H54 (cell line): ENCODE measurements around the gene GOLPH3.
"Not testable (repeated sequence)": the region's sequence is repeated elsewhere in the genome, so short reads cannot be mapped to it uniquely, and the experiment has no call there.

Source experiments
- DNase-seq: peaks from one replicate; pipeline ENCODE4 v3.0.0; 2011; ENCODE audit warnings: low spot score, mixed read lengths; ENCODE audit not compliant: insufficient read length
- FAIRE-seq: peaks from 3 replicates; lab custom pipeline; 2011; peaks lifted over from hg19 to GRCh38; lab: Jason Lieb, UNC
- POLR2A ChIP-seq: IDR thresholded peaks from 2 replicates; pipeline ENCODE4 v1.6.1; 2011; ENCODE audit warnings: low read depth, mild to moderate bottlenecking, low read length

Gene GOLPH3

DNA sequence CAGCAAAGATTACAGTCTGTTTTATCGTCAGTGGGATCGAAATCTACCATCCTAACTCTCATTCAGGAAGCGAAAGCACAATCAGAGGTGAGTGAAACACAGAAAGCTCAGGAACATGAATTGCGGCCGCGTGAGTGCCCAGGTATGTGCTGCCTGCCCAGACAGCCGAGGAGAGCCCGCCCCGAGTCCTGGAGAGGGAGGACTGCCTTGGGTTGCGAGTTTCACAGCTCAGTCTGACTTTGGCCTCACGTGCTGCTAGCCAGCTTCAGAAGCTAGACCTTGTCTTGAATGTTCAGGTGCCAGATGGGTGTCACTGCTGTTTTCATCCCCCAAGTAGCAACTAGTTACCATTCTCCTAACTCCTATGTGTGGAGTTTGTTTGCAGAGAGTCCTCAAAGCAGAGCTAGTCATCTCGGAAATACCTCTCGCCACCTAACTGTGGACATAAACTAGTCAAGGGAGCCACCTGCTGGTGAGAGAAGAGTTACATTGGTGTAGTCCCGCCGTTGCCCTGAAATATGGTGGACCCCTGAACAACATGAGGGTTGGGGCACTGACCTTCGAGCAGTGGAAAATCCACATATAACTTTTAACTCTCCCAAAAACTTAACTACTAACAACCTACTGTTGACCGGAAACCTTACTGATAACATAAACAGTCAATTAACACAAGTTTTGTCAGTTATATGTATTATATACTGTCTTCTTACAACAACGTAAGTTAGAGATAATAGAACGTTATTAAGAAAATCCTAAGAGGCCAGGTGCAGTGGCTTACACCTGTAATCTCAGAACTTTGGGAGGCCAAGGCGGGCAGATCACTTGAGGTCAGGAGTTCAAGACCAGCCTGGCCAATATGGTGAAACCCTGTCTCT, 80.9 kb downstream of the GOLPH3 start:
- DNase-seq (peak; percentile 69), FAIRE-seq (peak; percentile 72)
- no peak for TF ChIP-seq POLR2A

DNA sequence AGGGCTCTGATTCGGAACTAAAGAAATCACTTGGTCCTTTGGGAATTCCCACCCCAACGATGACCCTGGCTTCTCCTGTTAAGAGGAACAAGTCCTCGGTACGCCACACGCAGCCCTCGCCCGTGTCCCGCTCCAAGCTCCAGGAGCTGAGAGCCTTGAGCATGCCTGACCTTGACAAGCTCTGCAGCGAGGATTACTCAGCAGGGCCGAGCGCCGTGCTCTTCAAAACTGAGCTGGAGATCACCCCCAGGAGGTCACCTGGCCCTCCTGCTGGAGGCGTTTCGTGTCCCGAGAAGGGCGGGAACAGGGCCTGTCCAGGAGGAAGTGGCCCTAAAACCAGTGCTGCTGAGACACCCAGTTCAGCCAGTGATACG, 83.4 kb downstream of the GOLPH3 start:
- FAIRE-seq: no peak

DNA sequence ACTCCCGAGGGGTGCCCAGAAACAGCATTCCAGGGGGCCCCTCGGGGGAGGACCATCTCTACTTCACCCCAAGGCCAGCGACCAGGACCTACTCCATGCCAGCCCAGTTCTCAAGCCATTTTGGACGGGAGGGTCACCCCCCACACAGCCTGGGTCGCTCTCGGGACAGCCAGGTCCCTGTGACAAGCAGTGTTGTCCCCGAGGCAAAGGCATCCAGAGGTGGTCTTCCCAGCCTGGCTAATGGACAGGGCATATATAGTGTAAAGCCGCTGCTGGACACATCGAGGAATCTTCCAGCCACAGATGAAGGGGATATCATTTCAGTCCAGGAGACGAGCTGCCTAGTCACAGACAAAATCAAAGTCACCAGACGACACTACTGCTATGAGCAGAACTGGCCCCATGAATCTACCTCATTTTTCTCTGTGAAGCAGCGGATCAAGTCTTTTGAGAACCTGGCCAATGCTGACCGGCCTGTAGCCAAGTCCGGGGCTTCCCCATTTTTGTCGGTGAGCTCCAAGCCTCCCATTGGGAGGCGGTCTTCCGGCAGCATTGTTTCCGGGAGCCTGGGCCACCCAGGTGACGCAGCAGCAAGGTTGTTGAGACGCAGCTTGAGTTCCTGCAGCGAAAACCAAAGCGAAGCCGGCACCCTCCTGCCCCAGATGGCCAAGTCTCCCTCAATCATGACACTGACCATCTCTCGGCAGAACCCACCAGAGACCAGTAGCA, 83.9 kb downstream of the GOLPH3 start:
- FAIRE-seq (no peak), DNase-seq (no peak)
- TF ChIP-seq POLR2A: no peak

More for the DNA sequence above, 83.4 kb downstream of the GOLPH3 start:
- no peak for DNase-seq
- TF ChIP-seq POLR2A: no peak

DNA sequence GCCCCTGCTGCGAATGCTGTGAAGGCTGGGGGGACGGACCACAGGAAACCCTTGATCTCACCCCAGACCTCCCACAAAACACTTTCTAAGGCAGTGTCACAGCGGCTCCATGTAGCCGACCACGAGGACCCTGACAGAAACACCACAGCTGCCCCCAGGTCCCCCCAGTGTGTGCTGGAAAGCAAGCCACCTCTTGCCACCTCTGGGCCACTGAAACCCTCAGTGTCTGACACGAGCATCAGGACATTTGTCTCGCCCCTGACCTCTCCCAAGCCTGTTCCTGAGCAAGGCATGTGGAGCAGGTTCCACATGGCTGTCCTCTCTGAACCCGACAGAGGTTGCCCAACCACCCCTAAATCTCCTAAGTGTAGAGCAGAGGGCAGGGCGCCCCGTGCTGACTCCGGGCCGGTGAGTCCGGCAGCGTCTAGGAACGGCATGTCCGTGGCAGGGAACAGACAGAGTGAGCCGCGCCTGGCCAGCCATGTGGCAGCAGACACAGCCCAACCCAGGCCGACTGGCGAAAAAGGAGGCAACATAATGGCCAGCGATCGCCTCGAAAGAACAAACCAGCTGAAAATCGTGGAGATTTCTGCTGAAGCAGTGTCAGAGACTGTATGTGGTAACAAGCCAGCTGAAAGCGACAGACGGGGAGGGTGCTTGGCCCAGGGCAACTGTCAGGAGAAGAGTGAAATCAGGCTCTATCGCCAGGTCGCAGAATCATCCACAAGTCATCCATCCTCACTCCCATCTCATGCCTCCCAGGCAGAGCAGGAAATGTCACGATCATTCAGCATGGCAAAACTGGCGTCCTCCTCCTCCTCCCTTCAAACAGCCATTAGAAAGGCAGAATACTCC, 84.7 kb downstream of the GOLPH3 start:
- DNase-seq: no peak
- no peak for TF ChIP-seq POLR2A
- FAIRE-seq: no peak

DNA sequence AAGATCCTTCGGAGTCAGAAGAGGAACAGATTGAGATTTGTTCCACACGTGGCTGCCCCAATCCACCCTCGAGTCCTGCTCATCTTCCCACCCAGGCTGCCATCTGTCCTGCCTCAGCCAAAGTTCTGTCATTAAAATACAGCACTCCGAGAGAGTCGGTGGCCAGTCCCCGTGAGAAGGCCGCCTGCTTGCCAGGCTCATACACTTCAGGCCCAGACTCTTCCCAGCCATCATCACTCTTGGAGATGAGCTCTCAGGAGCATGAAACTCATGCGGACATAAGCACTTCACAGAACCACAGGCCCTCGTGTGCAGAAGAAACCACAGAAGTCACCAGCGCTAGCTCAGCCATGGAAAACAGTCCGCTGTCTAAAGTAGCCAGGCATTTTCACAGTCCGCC, 85.9 kb downstream of the GOLPH3 start:
- FAIRE-seq: no peak
- no peak for DNase-seq

DNA sequence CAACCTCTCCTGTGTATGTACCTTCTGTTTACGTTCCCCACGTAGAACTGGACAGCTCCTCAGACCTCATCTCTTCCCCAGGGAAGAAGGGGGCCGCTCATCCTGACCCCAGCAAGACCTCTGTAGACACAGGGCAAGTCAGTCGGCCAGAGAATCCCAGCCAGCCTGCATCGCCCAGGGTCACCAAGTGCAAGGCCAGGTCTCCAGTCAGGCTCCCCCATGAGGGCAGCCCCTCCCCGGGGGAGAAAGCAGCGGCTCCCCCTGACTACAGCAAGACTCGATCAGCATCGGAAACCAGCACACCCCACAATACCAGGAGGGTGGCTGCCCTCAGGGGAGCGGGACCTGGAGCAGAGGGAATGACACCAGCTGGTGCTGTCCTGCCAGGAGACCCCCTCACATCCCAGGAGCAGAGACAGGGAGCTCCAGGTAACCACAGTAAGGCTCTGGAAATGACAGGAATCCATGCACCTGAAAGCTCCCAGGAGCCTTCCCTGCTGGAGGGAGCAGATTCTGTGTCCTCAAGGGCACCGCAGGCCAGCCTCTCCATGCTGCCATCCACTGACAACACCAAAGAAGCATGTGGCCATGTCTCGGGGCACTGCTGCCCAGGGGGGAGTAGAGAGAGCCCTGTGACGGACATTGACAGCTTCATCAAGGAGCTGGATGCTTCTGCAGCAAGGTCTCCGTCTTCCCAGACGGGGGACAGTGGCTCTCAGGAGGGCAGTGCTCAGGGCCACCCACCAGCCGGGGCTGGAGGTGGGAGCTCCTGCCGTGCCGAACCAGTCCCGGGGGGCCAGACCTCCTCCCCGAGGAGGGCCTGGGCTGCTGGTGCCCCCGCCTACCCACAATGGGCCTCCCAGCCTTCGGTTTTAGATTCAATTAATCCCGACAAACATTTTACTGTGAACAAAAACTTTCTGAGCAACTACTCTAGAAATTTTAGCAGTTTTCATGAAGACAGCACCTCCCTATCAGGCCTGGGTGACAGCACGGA, 86.7 kb downstream of the GOLPH3 start:
- DNase-seq: no peak
- no peak for TF ChIP-seq POLR2A
- FAIRE-seq: no peak

More for the DNA sequence above, 85.9 kb downstream of the GOLPH3 start:
- no peak for TF ChIP-seq POLR2A

DNA sequence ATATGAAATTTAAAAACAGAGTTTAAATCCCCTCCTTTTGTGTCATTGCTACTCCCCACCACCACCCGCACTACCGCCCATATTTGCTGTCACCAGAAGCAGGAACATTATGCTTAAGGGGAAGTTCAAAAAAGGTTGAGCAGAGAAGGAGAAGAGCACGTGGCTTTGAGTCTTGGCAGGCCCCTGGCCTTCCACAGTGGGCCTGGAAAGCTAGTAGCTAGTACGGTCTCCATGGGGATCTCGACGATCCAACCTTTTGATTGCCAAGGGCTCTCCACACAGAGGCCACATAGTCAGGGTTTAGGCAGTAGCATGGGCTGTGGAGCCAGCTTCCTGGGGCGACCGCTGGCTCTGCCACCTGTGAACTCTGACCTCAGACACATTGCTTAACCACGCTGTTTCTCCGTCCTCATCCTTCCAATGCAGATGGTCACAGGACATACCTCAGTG, 90.1 kb downstream of the GOLPH3 start:
- no peak for FAIRE-seq
- no peak for TF ChIP-seq POLR2A
- DNase-seq: no peak

DNA sequence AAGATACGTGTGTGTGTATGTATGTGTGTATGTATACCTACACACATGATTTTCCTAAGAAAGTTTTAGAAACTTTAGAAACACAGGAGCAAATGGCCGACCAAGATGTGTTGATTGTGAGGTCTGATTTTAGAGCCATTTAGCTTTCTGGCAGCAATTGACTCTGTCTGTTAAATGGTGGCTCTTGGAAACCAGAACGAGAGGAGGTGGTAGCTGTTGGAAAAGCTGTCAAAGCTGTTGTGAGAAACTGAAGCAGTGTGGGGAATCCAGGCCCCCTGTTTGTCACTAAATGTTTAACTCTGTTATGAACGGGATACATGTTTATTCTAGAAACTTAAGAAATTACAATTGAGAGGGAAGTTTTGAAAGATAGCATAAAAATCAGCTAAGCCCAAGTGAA, 91.4 kb downstream of the GOLPH3 start:
- DNase-seq: no peak
- no peak for FAIRE-seq
- no peak for TF ChIP-seq POLR2A

DNA sequence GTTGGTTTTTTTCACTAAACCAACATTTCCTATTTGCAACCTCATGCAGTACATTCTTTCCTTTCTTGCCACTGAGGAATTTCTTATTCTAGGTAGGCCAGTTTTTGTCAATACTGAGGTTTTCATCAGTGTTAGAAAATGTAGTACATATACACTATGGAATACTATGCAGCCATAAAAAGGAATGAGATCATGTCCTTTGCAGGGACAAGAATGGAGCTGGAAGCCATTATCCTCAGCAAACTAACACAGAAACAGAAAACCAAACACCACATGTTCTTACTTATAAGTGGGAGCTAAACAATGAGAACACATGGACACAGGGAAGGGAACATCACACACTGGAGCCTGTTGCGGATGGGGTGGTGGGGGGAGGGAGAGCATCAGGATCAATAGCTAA, 93.6 kb downstream of the GOLPH3 start:
- not testable (repeated sequence) for FAIRE-seq

DNA sequence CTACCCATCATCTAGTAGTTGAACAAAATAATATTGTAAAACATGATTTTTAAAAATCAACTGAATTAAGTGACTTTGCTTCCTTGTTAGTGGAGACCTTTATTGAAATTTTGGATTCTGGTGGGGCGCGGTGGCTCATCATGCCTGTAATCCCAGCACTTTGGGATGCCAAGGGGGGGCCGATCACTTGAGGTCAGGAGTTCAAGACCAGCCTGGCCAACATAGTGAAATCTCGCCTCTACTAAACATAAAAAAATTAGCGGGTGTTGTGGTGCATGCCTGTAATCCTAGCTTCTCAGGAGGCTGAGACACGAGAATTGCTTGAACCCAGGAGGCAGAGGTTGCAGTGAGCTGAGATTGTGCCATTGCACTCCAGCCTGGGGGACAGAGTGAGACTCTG, 95.3 kb downstream of the GOLPH3 start:
- FAIRE-seq, DNase-seq: not testable (repeated sequence)

More for the DNA sequence above, 93.6 kb downstream of the GOLPH3 start:
- DNase-seq: not testable (repeated sequence)

DNA sequence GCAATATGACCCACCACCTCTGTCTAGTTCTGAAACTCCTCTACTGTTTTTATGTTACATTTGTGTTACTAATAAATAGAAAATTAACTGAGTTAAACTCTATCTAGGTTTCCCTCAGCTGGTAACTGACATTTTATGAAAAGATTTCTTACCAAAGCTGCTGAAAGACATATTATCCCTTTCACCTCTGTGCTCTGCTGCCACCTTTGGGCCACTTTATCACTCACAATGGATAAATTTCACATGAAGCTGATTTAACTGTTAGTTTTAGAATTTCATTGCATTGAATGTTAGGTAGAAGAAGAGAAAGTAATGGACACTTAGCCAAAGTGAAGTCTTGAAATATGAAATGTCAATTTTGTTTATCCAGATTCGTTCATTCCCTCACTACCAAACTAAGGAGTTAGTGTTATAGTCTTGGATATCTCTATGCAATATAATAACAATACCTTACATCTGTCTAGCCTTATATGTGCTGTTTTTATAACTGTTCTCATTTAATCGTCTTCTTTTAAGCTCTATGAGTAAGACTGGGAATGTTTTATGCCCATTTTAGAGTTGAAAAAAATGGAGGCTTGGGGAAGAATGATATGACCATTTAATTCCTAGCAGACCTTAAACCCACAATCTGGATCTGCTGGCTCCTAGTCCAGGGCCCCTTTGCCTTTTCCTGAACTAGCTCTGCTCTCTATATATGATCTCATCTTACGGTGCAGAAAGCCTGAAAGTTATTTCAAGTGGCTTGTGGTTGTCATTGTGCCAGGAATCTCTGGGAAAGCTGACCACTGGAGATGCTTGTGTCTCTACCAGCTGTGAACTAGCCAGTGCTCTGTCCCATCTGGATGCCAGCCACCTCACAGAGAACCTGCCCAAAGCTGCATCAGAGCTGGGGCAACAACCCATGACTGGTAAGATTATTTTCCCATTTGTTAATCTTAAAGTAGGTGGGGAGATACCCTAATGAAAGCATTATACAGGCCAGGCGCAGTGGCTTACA, 97.1 kb downstream of the GOLPH3 start:
- FAIRE-seq (peak; percentile 94), DNase-seq (peak; percentile 31)
- no peak for TF ChIP-seq POLR2A
